HG03432 (cell line): Measurements from ENCODE around the gene ABL1.
"Not testable (repeated sequence)": the region's sequence is repeated elsewhere in the genome, so short reads cannot be mapped to it uniquely, and the experiment has no call there.

ENCODE experiments used
- ATAC-seq: cut with Tn5 transposase; IDR thresholded peaks from one replicate; pipeline ENCODE4 v1.9.1; 2021; ENCODE audit warnings: mild to moderate bottlenecking, moderate library complexity; ENCODE audit not compliant: unreplicated experiment

The ABL1 gene

GRCh38 chr9:130834371-130835336 lies at the start of gene ABL1:
Gene ABL1, plus strand, starts transcription at chr9:130835254. Its CDS starts 193 bp downstream, at chr9:130835447.
- ATAC-seq = peak; percentile 70

DNA sequence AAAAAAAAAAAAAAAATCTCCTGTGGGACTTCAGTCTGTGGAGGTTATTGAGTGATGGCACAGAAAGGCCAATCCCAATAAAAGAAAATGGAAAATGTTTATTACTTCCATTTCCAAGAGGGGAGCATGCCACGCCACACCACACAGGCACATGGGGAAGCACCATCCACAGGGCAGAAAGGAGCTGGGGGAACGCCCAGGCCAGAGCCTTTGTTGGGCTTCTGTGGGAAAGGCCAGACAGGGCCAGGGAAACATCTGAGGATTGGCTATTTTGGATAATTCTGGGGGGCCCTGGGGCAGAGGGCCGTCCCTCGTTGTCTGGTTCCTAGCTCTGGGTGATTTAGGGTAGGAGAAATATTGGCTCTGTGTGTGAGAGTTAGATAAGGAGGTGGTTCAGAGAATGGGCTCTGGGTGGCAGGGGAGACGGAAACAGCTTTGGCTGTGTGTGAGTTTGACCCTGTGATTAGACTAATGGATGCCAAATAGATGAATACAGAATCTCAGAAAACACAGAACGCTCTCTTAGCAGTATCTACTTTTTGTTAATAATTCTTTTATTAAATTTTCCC lies 49.0 kb upstream of the ABL1 start:
- ATAC-seq = no peak

DNA sequence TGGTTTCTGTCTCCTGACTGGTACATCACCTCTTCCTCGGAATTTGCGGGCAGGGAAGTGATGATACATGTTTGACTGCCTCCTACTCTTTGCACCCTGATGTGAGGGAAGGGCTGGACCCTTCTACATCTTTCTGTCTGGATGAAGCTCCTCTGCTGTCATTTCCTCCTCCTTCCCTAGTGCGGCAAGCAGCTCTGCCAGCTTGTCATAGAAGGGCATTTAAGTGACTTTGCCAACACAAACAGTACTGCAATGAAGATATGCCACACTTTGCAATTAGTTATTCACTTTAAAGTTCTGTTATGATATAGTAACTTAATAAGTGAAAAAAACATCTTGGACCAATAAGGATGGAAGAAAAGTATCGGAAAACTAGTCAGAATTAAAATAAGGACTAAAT lies 48.5 kb upstream of the ABL1 start:
- ATAC-seq = no peak

- ATAC-seq = no peak
These were observed 45.0 kb upstream of the ABL1 start for GRCh38 chr9:130789747-130790672.

DNA sequence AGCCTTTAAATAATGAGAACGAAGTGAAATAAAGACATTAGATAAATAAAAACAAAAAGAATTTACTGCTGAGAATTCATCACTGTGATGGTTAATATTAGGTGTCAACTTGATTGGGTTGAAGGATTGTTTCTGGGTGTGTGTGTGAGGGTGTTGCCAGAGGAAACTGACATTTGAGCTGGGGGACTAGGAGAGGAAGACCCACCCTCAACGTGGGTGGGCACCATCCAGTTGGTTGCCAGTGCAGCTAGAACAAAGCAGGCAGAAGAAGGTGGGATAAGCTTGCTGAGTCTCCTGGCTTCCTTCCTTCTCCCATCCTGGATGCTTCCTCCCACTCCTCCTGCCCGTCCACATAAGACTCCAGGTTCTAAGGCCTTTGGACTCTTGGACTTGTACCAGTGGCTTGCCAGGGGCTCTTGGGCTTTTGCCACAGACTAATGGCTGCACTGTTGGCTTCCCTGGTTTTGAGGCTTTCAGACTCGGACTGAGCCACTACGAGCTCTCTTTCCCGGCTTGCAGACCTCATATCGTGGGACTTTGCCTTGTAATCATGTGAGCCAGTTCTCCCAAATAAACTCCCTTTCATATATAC lies 43.7 kb upstream of the ABL1 start:
- ATAC-seq = no peak

DNA sequence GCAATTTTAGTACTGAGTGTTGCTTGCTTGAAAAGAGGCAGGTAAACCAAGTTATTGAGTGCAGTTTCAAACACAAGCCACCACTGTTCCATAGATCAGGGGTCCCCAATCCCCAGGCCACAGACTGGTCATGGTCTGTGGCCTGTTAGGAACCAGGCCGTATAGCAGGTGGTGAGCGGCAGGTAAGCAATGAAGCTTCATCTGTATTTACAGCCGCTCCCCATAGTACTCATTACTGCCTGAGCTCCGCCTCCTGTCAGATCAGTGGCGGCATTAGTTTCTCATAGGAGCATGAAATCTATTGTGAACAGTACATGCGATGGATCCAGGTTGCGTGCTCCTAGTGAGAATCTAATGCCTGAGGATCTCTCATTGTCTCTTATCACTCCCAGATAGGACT lies 41.5 kb upstream of the ABL1 start:
- ATAC-seq = no peak

DNA sequence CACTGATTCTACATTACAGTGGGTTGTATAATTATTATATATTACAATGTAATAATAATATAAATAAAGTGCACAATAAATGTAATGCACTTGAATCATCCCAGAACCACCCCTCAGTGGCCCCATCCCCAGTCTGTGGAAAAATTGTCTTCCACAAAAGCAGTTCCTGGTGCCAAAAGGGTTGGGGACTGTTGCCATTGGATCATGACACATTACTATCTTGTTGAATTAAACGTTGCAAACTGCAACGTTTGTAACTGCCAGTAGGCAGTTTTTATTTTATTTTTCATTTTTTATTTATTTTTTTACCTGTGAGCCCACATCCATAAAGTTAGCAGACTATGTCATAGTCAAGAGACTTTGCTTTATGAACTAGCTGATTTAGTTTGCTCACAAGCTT lies 41.0 kb upstream of the ABL1 start:
- not testable (repeated sequence) for ATAC-seq

GRCh38 chr9:130794423-130794822 lies 40.6 kb upstream of the ABL1 start:
- ATAC-seq = not testable (repeated sequence)

DNA sequence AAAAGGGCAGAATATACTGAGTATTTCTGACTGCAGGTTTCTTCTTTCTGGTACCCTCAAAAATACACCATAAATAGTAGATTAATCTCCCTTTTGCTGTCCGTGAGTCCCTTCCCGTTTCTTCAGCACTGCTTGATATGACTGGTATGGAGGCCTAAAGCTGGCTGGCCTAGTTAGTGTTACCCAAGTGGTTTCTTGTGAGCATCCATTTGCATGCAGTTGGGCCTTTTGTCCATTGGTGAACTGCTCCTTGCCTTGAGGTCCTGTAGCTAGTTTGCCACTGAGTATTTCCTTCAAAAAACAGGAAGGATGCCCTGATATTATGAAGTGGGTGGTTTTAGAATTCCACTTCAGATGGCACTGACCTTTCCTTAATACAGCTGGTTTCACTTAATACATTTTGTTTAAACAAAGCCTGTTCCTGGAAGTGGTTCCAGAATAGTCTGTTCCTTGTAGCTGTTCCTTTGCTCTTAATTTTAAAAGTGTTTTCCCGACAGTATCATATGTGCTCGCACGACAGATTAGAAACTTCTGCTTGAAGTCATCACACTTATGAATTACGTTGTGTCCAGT lies 40.0 kb upstream of the ABL1 start:
- ATAC-seq = no peak

DNA sequence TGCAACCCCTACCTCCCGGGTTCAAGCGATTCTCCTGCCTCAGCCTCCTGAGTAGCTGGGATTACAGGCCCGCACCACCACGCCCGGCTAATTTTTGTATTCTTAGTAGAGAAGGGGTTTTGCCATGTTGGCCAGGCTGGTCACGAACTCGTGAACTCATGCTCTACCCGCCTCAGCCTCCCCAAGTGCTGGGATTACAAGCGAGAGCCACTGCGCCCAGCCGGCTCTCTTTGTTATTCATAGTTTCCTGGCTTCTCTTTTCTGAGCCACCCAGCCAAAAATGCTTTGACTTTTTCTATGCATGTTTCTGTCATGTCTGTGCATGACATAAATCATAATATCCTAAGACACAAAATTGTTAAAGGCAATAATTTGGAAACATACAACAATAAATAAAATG lies 31.9 kb upstream of the ABL1 start:
- not testable (repeated sequence) for ATAC-seq

DNA sequence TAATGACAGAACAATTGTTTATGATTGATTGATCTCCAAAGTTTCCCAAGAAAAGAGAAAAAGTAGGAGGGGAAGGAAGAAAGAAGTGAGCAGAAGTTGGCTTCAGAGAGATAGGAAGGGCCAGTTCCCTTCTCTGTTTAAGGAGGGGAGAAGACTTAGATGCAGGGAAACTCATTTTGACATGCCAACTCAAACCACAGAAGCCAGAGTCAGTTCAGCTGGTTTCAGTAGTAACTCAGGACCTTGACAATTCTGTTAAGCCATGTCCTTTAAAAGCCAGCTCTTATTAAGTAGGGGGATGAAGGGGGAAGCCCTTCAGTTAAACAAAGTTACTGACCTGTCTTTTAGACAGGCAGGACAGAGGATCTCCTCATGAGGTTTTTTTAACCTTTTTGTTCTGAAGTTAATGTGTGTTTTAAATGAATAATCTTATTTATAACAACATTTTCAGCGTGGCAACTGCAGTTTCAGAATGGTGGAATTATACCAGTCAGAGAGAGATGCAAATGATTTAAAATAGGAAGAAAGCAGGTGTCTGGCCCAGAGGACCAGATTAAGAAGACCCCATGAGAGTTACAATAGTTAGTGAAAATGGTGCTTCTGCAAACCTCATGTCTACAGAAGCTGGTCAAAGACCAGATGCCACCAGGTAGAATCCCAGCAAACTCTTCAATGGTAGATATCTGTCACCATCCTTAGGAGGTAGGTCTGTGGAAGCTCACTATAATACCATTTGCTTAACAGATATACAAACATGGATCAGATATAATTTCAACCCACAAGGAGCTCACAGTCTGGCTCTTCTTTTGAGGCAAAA lies 29.3 kb upstream of the ABL1 start:
- peak; percentile 34 for ATAC-seq

DNA sequence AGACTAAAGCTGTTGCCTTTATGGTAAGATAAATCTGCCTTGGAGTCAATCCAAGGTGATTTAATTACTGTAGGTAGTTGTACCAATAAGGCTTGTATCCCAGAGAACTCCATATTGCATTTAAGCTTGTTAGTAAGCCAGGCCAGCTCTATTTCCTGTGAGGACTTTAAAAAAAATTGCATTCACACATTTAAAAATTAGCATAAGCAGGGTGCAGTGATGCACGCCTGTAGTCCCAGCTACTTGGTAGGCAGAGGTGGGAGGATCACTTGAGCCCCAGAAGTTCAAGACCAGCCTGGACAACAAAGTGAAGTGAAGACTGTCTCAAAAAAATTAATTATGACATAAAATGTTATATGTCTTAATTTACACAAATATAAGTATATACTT lies 28.7 kb upstream of the ABL1 start:
- no peak for ATAC-seq

DNA sequence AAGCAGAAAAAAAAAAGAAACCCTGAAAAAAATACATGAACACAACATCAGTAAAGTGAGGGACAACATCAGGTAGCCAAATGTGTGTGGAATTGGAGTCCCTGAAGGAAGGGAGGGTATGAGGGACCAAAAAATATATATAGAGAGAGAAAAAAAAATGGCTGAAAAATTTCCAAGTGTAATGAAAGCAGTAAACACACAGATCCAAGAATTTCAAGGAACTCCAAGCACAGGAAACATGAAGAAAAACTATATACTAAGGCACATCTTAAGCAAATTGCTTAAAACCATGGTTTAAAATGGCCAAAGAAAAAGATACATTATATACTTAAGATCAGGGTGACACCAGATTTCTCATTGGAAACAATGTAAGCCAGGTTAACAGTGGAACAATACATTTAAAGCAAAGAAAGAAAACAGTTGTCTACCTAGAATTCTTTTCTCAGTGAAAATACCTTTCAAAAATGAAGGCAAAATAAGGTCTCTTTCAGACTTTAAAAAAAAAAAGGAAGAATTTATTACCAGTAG lies 24.4 kb upstream of the ABL1 start:
- ATAC-seq = no peak

- no peak for ATAC-seq
These were observed 19.7 kb upstream of the ABL1 start for GRCh38 chr9:130815242-130815808.

GRCh38 chr9:130817914-130818313 lies 17.1 kb upstream of the ABL1 start:
- no peak for ATAC-seq

DNA sequence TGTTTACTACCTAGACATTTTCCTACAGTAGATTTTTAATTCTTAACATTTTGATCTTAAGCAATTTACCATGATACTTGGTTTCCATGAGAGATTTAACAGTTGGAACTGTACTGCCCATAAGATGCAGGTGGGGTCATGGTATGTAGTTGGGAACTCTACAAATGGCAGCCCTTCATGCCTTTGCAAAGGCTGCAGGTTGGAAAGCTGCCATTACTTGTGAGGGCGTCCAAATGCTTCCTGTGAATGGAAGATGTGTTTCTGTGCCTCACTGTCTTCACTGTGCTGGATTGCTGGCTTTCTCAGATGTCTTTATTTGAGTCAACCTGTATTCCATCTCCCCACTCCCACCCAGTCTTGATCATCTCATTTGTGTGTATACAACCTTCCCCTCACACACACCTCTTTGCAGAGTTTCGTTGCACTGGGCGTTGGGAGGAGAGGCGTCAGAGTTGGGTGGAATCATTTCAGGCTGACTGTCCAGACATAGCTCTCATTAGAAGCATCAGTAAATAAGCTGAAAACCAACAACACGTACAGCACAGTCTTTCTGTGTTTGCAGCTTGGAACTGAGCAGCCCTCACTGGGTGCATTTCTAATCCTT lies 14.8 kb upstream of the ABL1 start:
- ATAC-seq = no peak

- ATAC-seq = no peak
These were observed 11.6 kb upstream of the ABL1 start for GRCh38 chr9:130823435-130823834.

DNA sequence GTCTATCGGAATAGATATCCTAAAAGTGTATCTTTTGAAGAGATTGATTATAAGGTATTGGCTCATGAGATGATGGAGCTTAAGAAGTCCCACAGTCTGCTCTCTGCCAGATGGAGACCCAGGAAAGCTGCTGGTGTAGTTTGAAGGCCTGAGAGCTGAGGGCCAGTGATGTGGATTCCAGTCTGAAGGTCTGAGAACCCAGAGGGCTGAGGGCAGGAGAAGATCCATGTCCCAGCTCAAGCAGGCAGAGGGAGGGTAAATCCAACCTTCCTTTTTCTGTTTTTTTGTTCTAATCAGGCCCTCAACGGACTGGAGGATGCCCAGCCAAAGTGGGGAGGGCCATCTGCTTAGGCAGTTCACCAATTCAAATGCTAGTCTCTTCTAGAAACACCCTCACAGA lies 11.0 kb upstream of the ABL1 start:
- ATAC-seq = no peak
